ENCODE measurements around the gene LCN1.

Gene LCN1

GRCh38 chr9:135506327-135507103, 14.7 kb upstream of the LCN1 start:
- DNase-seq (ENCODE audit: low read depth), result no peak
- H3K4me3 ChIP-seq (ENCODE audit: low read depth, low read length), result no peak overlapping the region
- TF ChIP-seq CTCF (IDR thresholded peaks at IDR 0.05; ENCODE audit: insufficient read depth, low read depth, low read length, missing control alignments), result no peak

DNA sequence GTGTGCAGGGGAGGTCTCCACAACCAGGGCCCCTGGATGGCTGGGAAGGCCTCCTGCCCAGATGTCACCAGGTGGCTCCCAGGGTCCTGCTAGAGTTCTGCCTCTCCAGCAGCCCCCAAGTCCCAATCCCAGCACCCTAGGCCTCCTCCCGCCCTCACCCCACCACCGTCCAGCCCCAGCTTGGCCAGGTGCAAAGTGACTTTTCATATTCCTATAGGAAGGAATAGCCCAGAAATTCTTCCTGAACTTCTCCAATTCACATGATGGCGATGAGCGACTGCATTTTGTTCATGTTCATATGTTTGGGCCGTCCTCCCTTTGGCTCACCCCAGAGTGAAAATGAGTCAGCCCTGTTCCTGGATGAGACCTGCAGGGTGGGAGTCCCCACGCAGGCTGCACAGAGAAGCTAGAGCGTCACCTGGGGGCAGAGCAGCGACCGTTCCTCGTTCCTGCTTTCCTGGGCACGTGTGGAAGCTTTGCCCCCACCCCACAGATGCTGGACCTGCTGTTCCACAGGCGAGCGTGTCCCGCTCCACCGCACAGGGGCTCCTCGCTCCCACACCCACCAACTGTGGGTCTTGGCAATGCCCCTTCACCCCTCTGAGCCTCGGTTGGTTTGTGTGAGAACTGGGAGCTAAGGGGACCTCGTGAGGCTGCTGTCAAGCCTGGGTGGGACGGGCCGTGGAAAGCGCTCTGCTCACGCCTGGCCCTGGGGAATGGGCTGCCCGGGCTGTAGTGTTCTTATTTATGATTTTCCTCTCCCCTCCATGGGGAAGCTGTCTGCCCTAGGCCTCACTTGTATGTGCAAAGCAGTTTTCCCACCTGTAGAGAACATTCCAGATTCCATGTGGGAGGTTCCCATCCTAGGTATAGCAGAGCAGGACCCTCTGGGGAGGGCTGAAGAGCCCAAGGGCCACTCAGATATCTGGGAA, 13.9 kb upstream of the LCN1 start:
- H3K4me3 ChIP-seq (ENCODE audit: low read depth, low read length), result no peak overlapping the region

GRCh38 chr9:135508211-135508820, 12.9 kb upstream of the LCN1 start:
- TF ChIP-seq CTCF (IDR thresholded peaks at IDR 0.05; ENCODE audit: insufficient read depth, low read depth, low read length, missing control alignments), result no peak
- no peak for DNase-seq (ENCODE audit: low read depth)
- no peak overlapping the region for H3K4me3 ChIP-seq (ENCODE audit: low read depth, low read length)

More for the DNA sequence above, 13.9 kb upstream of the LCN1 start:
- no peak for TF ChIP-seq CTCF (IDR thresholded peaks at IDR 0.05; ENCODE audit: insufficient read depth, low read depth, low read length, missing control alignments)
- DNase-seq (ENCODE audit: low read depth), result no peak

GRCh38 chr9:135509458-135509857, 11.8 kb upstream of the LCN1 start:
- DNase-seq (ENCODE audit: low read depth), result no peak
- no peak overlapping the region for H3K4me3 ChIP-seq (ENCODE audit: low read depth, low read length)
- no peak for TF ChIP-seq CTCF (IDR thresholded peaks at IDR 0.05; ENCODE audit: insufficient read depth, low read depth, low read length, missing control alignments)

GRCh38 chr9:135512241-135512603, 9.0 kb upstream of the LCN1 start:
- H3K4me3 ChIP-seq (ENCODE audit: low read depth, low read length), result no peak overlapping the region
- no peak for DNase-seq (ENCODE audit: low read depth)
- no peak for TF ChIP-seq CTCF (IDR thresholded peaks at IDR 0.05; ENCODE audit: insufficient read depth, low read depth, low read length, missing control alignments)

DNA sequence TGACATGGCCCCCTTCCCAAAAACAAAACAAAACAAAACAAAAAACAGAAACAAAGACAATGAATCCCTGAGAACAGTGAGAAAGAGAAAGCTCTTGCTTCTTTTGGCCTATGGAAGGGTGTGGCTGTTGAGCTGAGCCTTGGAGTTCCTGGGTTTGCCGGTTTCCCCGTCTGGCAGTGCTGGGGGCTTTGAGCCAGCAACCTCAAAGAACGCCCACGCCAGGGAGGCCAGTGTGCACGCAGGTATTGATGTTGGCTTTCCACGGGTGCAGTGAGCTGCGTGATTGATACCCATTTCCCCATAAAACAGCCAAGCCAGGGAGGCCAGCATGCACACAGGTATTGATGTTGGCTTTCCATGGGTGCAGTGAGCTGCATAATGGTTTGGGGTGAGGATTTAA, 8.3 kb upstream of the LCN1 start:
- no peak for DNase-seq (ENCODE audit: low read depth)
- H3K4me3 ChIP-seq (ENCODE audit: low read depth, low read length), result no peak overlapping the region

More for the DNA sequence above, 8.3 kb upstream of the LCN1 start:
- no peak for TF ChIP-seq CTCF (IDR thresholded peaks at IDR 0.05; ENCODE audit: insufficient read depth, low read depth, low read length, missing control alignments)
